Islet of Langerhans (tissue), 1 donor: Measurements from ENCODE around the gene SPRR2E.
"Not testable (repeated sequence)": the region's sequence is repeated elsewhere in the genome, so short reads cannot be mapped to it uniquely, and the experiment has no call there.

ENCODE experiments used
- FAIRE-seq: peaks from one replicate; lab custom pipeline; 2011; peaks lifted over from hg19 to GRCh38; lab: Jason Lieb, UNC

SPRR2E gene

DNA sequence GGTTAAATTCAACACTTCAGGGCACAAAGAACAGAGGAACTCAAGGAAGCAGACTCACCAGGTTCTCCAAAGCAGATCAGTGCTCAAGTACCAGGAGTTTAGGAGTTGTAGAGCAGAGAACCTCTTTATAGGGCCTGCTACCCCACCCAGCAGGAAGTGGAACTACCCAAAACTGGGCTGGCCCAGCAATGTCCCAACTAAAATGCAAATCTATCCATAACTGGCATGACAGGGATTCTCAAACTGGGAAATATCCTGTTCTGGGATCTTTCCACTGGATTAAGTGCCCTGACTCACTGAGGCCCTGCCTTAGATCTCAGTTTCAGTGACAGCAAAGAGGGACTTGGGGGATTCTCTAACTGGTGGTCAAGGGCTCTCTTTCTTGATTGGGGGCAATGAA, at the start of gene SPRR2E:
TSS of gene SPRR2E (minus strand) at position 101 of the 400 bp plus-strand sequence. CDS start 775 bp downstream, outside the sequence.
- FAIRE-seq: no peak

DNA sequence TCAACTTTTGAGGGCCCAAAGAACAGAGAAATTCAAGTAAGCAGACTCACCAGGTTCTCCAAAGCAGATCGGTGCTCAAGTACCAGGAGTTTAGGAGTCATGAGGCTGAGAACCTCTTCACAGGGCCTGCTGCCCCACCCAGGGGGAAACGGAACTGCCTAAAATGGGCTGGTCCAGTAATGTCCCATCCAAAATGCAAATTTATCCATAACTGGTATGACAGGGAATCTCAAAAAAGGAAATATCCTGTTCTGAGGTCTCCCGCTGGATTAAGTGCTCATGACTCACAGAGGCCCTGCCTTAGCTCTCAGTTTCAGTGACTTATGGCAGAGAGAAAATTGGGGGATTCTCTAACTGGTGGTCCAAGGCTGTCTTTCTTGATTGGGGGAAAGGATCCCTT, 47.1 kb upstream of the SPRR2E start:
- FAIRE-seq: no peak

DNA sequence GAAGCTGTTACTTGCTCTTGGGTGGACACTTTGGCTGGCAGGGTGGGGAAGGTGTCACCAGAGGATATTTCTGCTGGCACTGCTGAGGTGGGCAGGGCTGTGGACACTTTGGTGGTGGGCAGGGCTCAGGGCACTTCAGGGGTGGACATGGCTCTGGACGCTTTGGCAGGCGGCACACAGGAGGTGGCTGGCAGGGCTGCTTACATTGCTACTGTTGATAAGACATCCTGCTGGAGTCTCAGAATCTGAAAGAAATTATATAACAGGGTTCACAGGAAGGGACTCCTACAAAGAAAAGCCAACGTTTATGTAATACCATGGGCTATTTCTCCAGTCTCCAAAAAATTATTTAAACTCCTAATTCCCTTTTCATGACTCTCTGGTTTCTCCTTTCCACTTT, 46.2 kb upstream of the SPRR2E start:
- no peak for FAIRE-seq

DNA sequence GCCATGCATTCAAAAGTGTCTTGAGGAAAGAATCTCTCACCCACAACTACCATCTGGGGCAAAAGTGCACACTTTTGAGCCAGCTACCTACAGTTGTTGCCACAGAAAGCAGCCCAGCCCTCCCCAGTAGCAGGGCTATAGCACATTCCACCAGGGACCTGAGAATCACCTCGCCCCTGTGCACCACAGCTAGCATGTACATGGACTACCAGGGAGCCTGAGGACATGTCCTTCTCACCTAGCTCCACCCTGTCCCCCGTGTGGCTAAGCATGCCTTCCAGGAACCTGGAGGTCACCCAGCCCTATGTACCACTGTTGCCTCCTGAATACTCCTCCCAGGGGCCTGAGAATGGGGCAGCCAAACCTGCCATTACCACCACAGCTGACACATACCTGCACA, 39.4 kb upstream of the SPRR2E start:
- no peak for FAIRE-seq

DNA sequence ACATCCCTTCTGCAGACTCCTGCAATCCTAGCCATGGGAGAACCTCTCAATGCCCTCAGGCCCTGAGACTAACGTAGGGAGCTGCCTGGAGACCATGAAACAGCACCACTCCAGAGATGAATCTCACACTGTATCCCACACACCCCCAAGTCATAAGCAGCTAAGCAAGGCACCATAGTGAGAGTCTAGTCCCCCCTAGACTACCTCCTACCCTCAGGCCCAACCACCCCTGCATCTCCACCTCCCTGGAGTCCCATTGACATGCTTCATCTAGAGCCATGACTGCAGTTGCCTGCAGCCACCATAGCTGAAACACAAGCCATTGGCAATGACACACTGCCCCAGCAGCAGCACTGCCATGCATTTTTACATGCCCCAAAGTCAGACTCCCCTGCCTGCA, 38.9 kb upstream of the SPRR2E start:
- no peak for FAIRE-seq

DNA sequence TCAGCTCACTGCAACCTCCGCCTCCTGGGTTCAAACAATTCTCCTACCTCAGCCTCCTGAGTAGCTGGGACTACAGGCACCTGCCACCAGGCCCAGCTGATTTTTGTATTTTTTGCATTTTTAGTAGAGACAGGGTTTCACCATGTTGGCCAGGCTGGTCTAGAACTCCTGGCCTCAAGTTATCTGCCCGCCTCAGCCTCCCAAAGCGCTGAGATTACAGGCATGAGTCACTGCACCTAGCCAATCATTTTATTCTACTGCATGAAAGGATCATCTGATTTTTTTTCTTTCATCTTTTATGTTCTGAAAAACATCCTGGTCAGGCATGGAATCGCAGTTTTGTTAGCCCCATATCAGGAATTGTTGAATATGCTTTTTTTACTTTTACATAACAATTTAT, 34.4 kb upstream of the SPRR2E start:
- not testable (repeated sequence) for FAIRE-seq

DNA sequence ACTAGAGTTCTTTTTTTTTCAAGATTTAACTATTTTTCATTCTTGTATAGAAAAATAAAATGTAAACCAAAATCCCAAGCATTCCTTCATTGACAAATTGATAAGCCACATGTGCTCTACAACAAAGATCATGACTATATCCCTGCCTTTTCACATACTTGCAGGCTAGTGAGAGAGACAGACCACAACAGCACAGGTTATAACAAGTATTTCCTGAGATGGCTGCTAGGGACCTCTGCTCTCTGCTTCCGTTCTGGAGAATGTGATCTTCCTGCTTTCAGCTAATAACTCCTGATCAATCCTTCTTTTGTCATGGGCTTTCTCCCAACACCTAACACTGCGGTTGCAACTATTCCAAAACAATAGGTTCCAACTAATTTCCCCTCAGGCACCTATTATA, 33.0 kb upstream of the SPRR2E start:
- no peak for FAIRE-seq

DNA sequence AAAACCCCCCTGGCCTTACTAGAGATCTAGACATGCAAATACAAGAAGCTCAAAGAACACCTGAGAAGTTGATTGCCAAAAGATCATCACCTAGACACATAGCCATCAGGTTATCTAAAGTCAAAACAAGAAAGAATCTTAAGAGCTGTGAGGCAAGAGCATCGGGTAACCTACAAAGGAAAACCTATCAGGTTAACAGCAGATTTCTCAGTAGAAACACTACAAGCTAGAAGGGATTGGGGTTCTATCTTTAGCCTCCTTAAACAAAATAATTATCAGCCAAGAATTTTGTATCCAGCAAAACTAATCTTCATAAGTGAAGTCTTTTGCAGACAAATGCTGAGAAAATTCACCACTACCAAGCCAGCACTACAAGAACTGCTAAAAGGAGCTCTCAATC, 31.2 kb upstream of the SPRR2E start:
- FAIRE-seq: no peak

DNA sequence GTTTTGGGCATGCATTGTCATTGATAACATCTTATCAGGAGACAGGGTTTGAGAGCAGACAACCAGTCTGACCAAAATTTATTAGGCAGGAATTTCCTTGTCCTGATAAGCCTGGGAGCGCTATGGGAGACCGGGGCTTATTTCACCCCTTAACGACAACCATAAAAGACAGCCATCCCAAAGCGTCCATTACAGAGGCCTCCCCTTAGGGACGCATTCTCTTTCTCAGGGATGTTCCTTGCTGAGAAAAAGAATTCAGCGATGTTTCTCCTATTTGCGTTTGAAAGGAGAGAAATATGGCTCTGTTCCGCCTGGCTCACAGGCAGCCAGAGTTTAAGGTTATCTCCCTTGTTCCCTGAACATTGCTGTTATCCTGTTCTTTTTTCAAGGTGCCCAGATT, 29.5 kb upstream of the SPRR2E start:
- FAIRE-seq: not testable (repeated sequence)

DNA sequence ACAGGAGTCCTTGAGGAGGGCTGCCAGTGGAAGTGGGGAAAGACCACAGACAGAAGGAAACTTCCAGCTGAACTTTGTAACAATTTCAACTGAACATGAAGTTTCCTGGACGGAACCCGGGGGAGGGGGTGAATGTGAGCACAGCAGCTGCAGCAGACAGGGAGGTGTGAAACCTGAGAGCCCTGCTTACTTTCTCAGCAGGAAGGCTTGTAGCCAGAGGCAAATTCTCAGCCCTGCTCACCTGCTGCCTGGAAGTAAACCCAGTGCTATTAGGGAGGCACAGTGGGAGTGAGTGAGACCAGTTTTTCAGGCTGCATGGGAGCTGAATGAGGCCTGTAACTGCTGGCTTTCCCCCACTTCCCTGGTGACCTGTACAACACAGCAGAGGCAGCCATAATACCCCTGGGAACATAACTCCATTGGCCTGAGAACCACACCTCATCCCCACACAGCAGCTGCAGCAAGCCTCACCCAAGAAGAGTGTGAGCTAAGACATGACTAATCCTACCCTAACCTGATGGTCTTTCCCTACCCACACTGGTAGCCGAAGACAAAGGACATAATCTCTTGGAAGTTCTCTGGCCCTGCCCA, 28.6 kb upstream of the SPRR2E start:
- FAIRE-seq: no peak

DNA sequence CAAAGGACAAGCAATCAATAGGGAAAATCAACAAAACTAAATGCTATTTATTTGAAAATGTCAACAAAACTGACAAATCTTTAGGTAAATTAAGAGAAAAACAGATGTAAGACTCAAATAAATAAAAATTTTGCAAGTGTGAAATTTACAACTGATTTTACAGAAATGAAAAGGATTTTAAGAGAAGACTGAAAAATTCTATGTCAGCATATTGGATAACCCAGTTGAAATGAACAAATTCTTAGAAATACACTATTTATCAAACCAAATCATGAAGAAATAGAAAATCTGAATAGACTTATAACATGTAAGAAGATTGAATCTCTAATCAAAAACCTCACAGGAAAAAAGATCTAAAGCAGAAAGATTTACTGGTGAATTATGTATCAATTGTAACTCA, 26.6 kb upstream of the SPRR2E start:
- FAIRE-seq: no peak

DNA sequence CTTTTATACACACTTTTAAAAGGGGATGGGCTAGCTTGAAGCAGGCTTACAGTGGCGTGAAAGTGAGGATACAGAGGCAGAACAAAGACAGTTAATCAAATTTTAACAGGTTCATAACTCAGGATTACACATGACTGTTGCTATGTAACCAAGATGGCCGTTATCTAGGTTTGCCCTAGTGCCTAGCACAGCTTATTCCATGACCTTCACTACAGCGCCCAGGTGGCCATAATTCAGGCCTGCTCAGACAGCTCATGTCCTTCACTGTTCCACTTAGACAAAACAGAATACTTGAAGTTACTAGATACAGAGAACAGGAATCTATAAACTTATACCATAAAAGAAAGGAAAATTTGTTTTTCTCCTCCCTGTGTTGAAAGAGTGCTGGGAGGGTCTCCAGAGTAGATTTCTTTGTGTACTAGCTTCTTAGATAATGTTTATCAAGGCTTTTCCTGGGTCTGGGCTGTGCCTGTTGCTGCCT, 25.2 kb upstream of the SPRR2E start:
- FAIRE-seq: no peak

DNA sequence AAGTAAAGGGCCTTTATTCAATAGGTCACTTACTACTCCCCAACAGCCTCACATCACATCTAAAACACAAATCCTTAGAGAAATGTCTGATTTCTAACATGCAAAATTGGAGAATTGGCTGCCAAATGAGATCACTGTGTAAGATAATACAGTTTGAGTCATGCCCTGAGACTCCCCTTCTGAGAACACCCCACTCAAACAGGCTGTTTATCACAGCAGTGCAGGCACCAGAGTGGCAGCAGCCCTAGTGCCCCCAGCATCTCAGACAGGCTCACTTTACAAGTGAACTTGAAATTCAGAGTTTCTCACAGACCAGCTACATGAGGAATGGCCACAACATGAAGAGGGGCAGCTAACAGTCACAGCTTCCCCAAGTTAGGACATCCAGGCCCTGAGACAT, 20.9 kb upstream of the SPRR2E start:
- FAIRE-seq: not testable (repeated sequence)

DNA sequence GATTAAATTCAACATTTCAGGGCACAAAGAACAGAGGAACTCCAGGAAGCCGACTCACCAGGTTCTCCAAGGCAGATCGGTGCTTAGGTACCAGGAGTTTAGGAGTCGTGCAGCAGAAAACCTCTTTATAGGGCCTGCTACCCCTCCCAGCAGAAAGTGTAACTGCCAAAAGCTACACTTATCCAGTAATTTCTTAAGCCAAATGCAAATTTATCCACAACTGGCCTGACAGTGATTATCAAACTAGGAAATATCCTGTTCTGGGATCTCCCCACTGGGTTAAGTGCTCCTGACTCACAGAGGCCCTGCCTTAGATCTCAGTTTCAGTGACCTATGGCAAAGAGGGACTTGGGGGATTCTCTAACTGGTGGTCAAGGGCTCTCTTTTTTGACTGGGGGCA, 19.1 kb upstream of the SPRR2E start, which contains the start of gene SPRR2F:
TSS of gene SPRR2F (minus strand) at position 101 of the 400 bp plus-strand sequence. CDS start 783 bp downstream, outside the sequence.
- FAIRE-seq: no peak

DNA sequence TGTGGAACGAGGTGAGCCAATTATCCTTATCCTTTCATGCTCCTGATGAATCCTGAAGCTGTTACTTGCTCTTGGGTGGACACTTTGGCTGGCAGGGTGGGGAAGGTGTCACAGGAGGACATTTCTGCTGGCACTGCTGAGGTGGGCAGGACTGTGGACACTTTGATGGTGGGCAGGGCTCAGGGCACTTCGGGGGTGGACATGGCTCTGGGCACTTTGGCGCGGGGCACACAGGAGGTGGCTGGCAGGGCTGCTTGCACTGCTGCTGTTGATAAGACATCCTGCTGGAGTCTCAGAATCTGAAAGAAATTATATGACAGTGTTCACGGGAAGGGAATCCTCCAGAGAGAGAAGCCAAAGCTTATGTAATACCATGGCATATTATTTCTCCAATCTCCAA, 18.1 kb upstream of the SPRR2E start:
- FAIRE-seq: not testable (repeated sequence)

DNA sequence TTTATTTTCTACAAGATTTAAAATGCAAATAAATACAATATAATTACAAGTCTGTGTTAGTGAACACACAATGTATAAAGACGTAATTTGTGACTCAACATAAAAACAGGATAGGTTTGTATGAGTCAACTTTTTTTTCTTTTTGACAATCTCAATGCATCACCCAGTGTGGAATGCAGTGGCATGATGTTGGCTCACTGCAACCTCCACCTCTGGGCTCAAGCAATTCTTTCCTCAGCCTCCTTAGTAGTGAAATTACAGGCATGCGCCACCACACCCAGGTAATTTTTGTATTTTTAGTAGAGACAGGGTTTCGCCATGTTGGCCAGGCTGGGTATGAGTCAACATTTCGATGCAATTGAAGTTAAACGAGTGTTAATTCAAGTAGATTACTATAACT, 5.9 kb upstream of the SPRR2E start:
- no peak for FAIRE-seq

DNA sequence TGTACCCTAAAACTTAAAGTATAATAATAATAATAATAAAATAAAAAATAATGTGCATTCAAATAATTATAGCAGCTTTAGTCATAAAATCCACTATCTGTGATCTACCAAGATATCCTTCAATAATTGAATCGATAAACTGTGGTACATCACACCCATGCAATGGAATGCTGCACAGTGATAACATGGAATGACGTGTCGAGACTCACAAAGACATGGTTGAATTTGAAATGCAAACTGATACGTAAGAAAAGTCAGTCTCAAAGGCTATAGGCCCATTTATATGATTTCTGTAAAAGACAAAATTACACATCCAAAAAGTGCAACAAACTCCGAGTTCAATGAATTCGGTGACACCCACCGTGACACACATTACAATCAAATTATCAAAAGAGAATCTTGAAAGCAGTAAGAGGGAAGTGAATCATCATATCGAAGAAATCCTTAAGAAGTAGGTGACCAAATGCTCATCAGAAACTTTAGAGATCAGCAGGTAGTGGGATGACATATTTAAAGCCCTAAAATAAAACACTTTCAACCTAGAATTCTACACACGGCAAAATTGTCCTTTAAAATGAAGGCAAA, 5.2 kb upstream of the SPRR2E start:
- FAIRE-seq: no peak

DNA sequence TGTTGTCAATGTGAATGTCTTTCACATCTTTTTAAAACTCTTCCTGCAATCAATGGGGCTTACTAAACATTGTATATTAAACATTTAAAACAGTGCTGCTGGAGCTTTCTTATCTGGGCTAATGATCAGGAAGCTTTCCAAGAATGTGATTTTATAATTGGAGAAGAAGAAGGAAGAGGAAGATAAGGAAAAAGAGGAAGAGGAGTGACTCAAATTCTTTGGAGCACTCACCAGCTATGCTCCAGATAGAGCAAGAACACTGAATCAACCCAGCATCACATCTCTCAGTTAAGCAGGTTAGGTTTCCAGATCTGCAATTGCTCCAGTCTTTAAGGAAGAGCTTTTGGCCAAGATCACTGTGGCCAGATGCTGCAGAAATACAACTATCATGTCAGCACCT, 1.4 kb upstream of the SPRR2E start:
- FAIRE-seq: no peak

DNA sequence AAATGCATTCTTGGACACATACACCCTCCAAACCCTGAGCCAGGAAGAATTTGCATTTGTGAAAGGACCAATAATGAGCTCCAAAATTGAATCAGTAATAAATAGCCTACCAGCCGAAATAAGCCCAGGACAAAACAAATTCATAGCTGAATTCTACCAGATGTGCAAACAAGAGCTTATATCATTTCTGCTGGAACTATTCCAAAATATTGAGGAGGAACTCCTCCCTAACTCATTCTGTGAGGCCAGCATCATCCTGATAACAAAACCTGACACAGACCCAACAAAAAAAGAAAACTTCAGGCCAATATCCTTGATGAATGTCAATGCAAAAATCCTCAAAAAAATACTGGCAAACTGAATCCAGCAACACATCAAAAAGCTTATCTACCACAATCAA, 6.7 kb downstream of the SPRR2E start:
- no peak for FAIRE-seq

DNA sequence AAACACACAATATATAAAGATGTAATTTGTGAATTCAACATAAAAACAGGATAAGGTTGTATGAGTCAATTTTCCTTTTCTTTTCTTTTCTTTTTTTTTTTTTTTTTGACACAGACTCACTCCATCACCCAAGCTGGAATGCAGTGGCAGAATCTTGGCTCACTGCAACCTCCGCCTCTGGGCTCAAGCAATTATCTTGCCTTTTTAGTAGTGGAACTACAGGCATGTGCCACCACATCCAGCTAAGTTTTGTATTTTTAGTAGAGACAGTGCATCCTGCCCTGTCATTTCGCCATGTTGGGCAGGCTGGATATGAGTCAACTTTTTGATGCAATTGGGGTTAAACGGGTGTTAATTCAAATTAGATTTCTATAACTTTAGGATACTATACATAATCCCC, 12.6 kb downstream of the SPRR2E start:
- FAIRE-seq: no peak

DNA sequence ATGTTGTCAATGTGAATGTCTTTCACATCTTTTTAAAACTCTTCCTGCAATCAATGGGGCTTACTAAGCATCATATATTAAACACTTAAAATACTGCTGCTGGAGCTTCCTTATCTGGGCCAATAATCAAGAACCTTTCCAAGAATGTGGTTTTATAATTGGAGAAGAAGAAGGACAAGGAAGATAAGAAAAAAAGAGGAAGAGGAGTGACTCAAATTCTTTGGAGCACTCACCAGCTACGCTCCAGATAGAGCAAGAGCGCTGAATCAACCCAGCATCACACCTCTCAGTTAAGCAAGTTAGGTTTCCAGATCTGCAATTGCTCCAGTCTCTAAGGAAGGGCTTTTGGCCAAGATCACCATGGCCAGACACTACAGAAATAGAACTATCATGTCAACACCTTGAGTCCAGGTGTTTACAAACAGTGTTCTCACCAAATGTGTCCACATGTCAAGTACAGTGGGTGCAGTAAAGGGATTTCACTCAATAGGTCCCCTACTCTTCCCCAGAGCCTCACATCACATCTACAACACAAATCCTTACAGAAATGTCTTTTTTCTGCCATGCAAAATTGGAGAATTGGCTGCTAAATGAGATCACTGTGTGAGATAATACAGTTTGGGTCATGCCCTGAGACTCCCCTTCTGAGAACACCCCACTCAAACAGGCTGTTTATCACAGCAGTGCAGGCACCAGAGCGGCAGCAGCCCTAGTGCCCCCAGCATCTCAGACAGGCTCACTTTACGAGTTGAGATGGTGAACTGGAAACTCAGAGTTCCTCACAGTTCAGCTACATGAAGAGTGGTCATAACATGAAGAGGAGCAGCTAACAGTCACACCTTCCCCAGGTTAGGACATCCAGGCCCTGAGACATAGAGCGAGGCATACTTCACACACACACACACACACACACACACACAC, 21.3 kb downstream of the SPRR2E start:
- FAIRE-seq: no peak

DNA sequence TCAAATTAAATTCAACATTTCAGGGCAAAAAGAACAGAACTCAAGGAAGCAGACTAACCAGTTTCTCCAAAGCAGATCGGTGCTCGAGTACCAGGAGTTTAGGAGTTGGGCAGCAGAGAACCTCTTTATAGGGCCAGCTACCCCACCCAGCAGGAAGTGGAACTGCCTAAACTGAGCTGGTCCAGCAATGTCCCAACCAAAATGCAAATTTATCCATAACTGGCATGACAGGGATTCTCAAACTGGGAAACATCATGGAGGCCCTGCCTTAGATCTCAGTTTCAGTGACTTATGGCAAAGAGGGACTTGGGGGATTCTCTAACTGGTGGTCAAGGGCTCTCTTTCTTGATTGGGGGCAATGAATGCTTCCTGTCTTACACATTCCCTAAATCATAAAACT, 22.8 kb downstream of the SPRR2E start, which contains the start of gene SPRR2B:
TSS of gene SPRR2B (minus strand) at position 101 of the 400 bp plus-strand sequence. CDS start 772 bp downstream, outside the sequence.
- FAIRE-seq: no peak

DNA sequence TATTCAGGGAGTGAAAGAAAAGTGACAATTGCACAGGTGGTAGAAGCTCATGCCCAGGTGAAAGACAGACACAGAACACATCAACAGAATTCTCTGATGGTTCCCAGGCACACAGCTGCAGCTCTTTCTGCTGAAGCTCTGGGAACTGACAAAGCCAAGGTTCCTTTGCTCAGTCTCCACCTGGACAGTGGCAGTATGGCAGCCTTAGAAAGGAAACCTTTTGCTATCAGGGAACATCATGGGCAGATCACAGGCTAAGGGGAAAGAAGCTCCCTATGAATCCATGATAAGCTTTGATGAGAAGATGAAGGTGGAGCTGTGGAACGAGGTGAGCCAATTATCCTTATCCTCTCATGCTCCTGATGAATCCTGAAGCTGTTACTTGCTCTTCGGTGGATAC, 24.1 kb downstream of the SPRR2E start:
- no peak for FAIRE-seq
